HepG2 (cell line): ENCODE measurements around the gene CUL5. TPM values are rescaled to one million over a fixed set of nuclear protein-coding genes. Genes with fewer than 3 reads are reported as not detected.

Experiments used
- ARHGAP35 ChIP-seq: sonication (generic); formaldehyde crosslinking; IDR thresholded peaks from 2 replicates; pipeline ENCODE4 v1.9.0; 2022; ENCODE audit warnings: mild to moderate bottlenecking, inconsistent platforms, moderate library complexity, missing genetic modification reagents, borderline replicate concordance
- DMAP1 ChIP-seq: IDR thresholded peaks from 2 replicates; pipeline ENCODE4 v1.6.1; 2016
- FOXK2 ChIP-seq: fragments of 450-650 bp; IDR thresholded peaks from 2 replicates; pipeline ENCODE4 v1.6.1; 2016
- KLF9 ChIP-seq: IDR thresholded peaks from 2 replicates; pipeline ENCODE4 v1.6.1; 2016; ENCODE audit warnings: low read depth
- MED8 ChIP-seq: sonication (generic); formaldehyde crosslinking; IDR thresholded peaks from 2 replicates; pipeline ENCODE4 v1.8.1; 2023; ENCODE audit warnings: mild to moderate bottlenecking, missing genetic modification reagents; ENCODE audit not compliant: insufficient replicate concordance
- NFKB2 ChIP-seq: sonication (generic); formaldehyde crosslinking; IDR thresholded peaks from 2 replicates; pipeline ENCODE4 v1.4.0; 2020; ENCODE audit warnings: missing genetic modification reagents, borderline replicate concordance
- NR0B2 ChIP-seq: sonication (generic); formaldehyde crosslinking; IDR thresholded peaks from 2 replicates; pipeline ENCODE4 v1.4.0; 2020; ENCODE audit warnings: mild to moderate bottlenecking, missing genetic modification reagents
- STAG1 ChIP-seq: sonication (generic); formaldehyde crosslinking; IDR thresholded peaks from 2 replicates; pipeline ENCODE4 v1.4.0; 2020; ENCODE audit warnings: missing genetic modification reagents
- TBX3 ChIP-seq: fragments of 450-650 bp; IDR thresholded peaks from 2 replicates; pipeline ENCODE4 v1.6.1; 2017; ENCODE audit warnings: antibody characterized with exemption, mild to moderate bottlenecking, inconsistent platforms, borderline replicate concordance
- ZFP1 ChIP-seq: IDR thresholded peaks from 2 replicates; pipeline ENCODE4 v1.6.1; 2016
- ZFX ChIP-seq: sonication (generic); formaldehyde crosslinking; IDR thresholded peaks from 2 replicates; pipeline ENCODE4 v1.4.0; 2020; ENCODE audit warnings: mild to moderate bottlenecking, low read depth, missing genetic modification reagents, moderate library complexity
- ZHX1 ChIP-seq: sonication (generic); formaldehyde crosslinking; IDR thresholded peaks from 2 replicates; pipeline ENCODE4 v1.8.1; 2022; ENCODE audit warnings: low read depth, mild to moderate bottlenecking, missing genetic modification reagents
- ZNF142 ChIP-seq: sonication (generic); formaldehyde crosslinking; IDR thresholded peaks from 2 replicates; pipeline ENCODE4 v1.4.0; 2020; ENCODE audit warnings: missing genetic modification reagents
- ZNF18 ChIP-seq: sonication (generic); formaldehyde crosslinking; IDR thresholded peaks from 2 replicates; pipeline ENCODE4 v1.8.0; 2022; ENCODE audit warnings: mild to moderate bottlenecking, missing genetic modification reagents; ENCODE audit not compliant: insufficient replicate concordance
- ZNF605 ChIP-seq: sonication (generic); formaldehyde crosslinking; IDR thresholded peaks from 2 replicates; pipeline ENCODE4 v1.8.0; 2022; ENCODE audit warnings: mild to moderate bottlenecking, missing genetic modification reagents
- polyA plus RNA-seq, 8 experiments: library from polyadenylated mRNA; depleted of rRNA in 3 of 8; stranded (reverse) in 7 of 8; unstranded in 1 of 8; fragments of >200 nt; fragmentation: Illumina TruSeq in 4 of 8; extraction: Trizol in 4 of 8; gene quantifications; 2 replicates each; pipeline versions ENCODE4 v1.2.1 to v1.2.3, GENCODE V29; 2011 to 2016; ENCODE audit warnings: low read depth in 4 of 8, missing spikeins in 1 of 8, mixed read lengths in 1 of 8; ENCODE audit not compliant: insufficient read depth in 1 of 8
- total RNA-seq, 5 experiments: library from RNA; depleted of rRNA; stranded (reverse); fragments of >200 nt; fragmentation: Illumina TruSeq; extraction: Trizol; gene quantifications; 2 replicates each; pipeline ENCODE4 v1.2.3, GENCODE V29; 2016; ENCODE audit warnings: low read depth in 1 of 5

CUL5 gene
- total and polyA plus RNA-seq, 2 of the 13 experiments (the other 11 are each of a cell fraction or from before 2014, with no cell fraction given), result 7.0 to 24.7 TPM

GRCh38 chr11:108008656-108009496, at the start of gene CUL5 (continued):
- TF ChIP-seq DMAP1 (CRISPR knock-in tag) (peak; percentile 98), MED8 (CRISPR knock-in tag) (peak; percentile 80), TBX3 (no peak; the same call in 1 of the 2 replicates), ZHX1 (CRISPR knock-in tag) (0 out of 2 replicates have a peak, but pooled peaks have one; percentile 25), ZNF605 (CRISPR knock-in tag) (peak; percentile 95), KLF9 (CRISPR knock-in tag) (peak; percentile 72; the same call in 1 of the 2 replicates), ZNF18 (peak; percentile 60), NFKB2 (CRISPR knock-in tag) (peak; percentile 96; the same call in 1 of the 2 replicates), NR0B2 (CRISPR knock-in tag) (peak; percentile 89; the same call in 1 of the 2 replicates), STAG1 (CRISPR knock-in tag) (peak; percentile 69), FOXK2 (no peak), ARHGAP35 (peak; percentile 64; the same call in 1 of the 2 replicates), ZFX (CRISPR knock-in tag) (peak; percentile 100), ZFP1 (CRISPR knock-in tag) (no peak), ZNF142 (CRISPR knock-in tag) (peak; percentile 37; the same call in 1 of the 2 replicates)
